Epithelial cell of proximal tubule (primary cell): ENCODE results near the gene SEMA5A. TPM values are rescaled to one million over a fixed set of nuclear protein-coding genes. Genes with fewer than 3 reads are reported as not detected.

Experiments used
- DNase-seq: peaks from one replicate; pipeline ENCODE4 v3.0.0-alpha.2; 2011; ENCODE audit warnings: low read depth
- H3K4me3 ChIP-seq: 2 replicates; pipeline ENCODE4 v1.5.1; 2011; ENCODE audit warnings: low read depth, mild to moderate bottlenecking, low read length
- CTCF ChIP-seq: conservative IDR thresholded peaks from 2 replicates; pipeline ENCODE4 v1.5.1; 2012; ENCODE audit warnings: low read depth, mild to moderate bottlenecking, low read length
- total RNA-seq: library from RNA; depleted of rRNA; stranded (reverse); fragments of >200 nt; gene quantifications from 2 replicates; pipeline ENCODE4 v1.2.3, GENCODE V29; 2015

SEMA5A gene
- total RNA-seq, 1 donor from 2014 or later, result 4.0 TPM

DNA sequence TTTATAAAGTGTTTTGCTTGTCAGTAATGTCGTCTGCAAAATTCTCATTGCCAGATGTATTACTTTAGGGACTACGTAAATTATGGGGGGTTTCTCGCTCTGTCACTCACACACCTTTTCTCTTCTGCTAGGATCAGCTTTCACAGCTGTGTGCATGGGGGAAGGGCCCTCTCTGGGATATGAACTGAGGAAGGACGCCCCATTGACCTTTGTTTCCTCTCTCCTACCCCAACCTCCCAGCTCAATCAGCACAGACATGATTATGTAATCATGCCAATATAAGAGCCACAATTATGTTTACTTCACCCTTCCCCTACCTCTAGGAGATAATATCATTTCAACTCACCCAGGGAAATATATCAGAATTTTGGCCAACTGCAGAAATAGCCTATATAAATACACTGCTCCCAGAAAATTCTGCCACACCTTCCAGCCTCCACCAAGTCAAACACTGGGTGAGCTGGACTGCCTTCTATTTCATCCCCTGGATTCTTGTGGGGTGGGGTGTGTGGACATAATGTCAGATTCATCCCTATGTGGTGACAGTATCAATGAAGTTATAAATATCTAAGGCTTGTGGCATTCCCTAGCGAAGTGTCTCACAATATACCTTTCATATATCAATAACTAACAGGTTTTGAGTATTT, 12.6 kb upstream of the SEMA5A start:
- TF ChIP-seq CTCF, result no peak
- H3K4me3 ChIP-seq, result no peak overlapping the region
- DNase-seq, result no peak

- no peak for DNase-seq
- TF ChIP-seq CTCF, result no peak
- H3K4me3 ChIP-seq, result no peak overlapping the region
Observed at GRCh38 chr5:9557696-9558095, 11.8 kb upstream of the SEMA5A start.

- no peak overlapping the region for H3K4me3 ChIP-seq
- TF ChIP-seq CTCF, result no peak
- DNase-seq, result no peak
Observed at GRCh38 chr5:9555961-9556360, 10.1 kb upstream of the SEMA5A start.

- no peak for TF ChIP-seq CTCF
- DNase-seq, result no peak
- no peak overlapping the region for H3K4me3 ChIP-seq
Observed at GRCh38 chr5:9554122-9554521, 8.2 kb upstream of the SEMA5A start.

DNA sequence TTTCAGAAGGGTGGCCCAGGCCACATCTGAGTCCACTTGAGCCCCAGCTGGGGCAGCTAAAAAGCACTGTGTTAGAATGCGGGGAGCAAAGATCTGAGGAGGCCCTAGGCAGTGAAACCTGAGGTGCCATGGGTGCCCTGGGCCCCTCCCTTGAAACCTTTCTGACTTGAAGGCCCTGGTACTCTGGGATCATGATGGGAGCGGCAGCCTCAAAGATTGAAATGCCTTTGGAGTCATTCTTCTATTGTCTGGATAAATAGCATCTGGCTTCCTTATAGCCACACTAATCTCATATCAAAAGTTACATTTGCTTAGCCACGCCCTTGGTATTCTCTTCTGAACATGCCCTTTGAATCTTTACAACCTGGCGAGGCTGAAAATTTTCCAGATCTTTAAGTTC, 7.7 kb upstream of the SEMA5A start:
- TF ChIP-seq CTCF, result no peak
- H3K4me3 ChIP-seq, result no peak overlapping the region
- DNase-seq, result no peak

GRCh38 chr5:9551567-9552537, 6.0 kb upstream of the SEMA5A start:
- no peak for DNase-seq
- no peak overlapping the region for H3K4me3 ChIP-seq
- no peak for TF ChIP-seq CTCF
